MM.1S (cell line): Measurements from ENCODE around the gene GNA14.

Experiments
- DNase-seq: peaks from one replicate; pipeline ENCODE4 v3.0.0-alpha.2; 2015
- H2AFZ ChIP-seq: fragments of 300-600 bp; sonication (generic); 2 replicates; pipeline ENCODE4 v1.6.0; 2016; ENCODE audit warnings: antibody characterized with exemption, low read length
- H3F3A ChIP-seq: fragments of 300-600 bp; sonication (generic); 2 replicates; pipeline ENCODE4 v1.6.1; 2016; ENCODE audit warnings: mild to moderate bottlenecking, antibody characterized with exemption, low read length, moderate library complexity, mixed read lengths; ENCODE audit not compliant: insufficient read depth
- H3K27ac ChIP-seq: fragments of 300-600 bp; sonication (generic); 2 replicates; pipeline ENCODE4 v1.5.1; 2016; ENCODE audit warnings: mild to moderate bottlenecking, low read length
- H3K27me3 ChIP-seq: fragments of 300-600 bp; sonication (generic); replicated peaks from 2 replicates; pipeline ENCODE4 v1.6.0; 2016; ENCODE audit warnings: low read length; ENCODE audit not compliant: insufficient read depth
- H3K36me3 ChIP-seq: fragments of 300-600 bp; sonication (generic); replicated peaks from 2 replicates; pipeline ENCODE4 v1.6.1; 2016; ENCODE audit warnings: mild to moderate bottlenecking, low read length, mixed read lengths; ENCODE audit not compliant: insufficient read depth
- H3K4me1 ChIP-seq: fragments of 300-600 bp; sonication (generic); 2 replicates; pipeline ENCODE4 v1.6.1; 2016; ENCODE audit warnings: low read length, mixed read lengths
- H3K4me2 ChIP-seq: fragments of 300-600 bp; sonication (generic); 2 replicates; pipeline ENCODE4 v1.6.0; 2016; ENCODE audit warnings: low read depth, low read length
- H3K4me3 ChIP-seq: fragments of 300-600 bp; sonication (generic); 2 replicates; pipeline ENCODE4 v1.5.1; 2016; ENCODE audit warnings: low read length, mixed read lengths
- H3K79me2 ChIP-seq: fragments of 300-600 bp; sonication (generic); 2 replicates; pipeline ENCODE4 v1.6.1; 2016; ENCODE audit warnings: mixed run types, low read length, mixed read lengths
- H3K9ac ChIP-seq: fragments of 300-600 bp; sonication (generic); 2 replicates; pipeline ENCODE4 v1.6.1; 2016; ENCODE audit warnings: low read length, mixed read lengths
- H3K9me2 ChIP-seq: fragments of 300-600 bp; sonication (generic); replicated peaks from 2 replicates; pipeline ENCODE4 v1.6.1; 2016; ENCODE audit warnings: mild to moderate bottlenecking, low read length, mixed read lengths; ENCODE audit not compliant: insufficient read depth
- H3K9me3 ChIP-seq: fragments of 300-600 bp; sonication (generic); replicated peaks from 2 replicates; pipeline ENCODE4 v1.6.1; 2016; ENCODE audit warnings: mild to moderate bottlenecking, low read length, mixed read lengths; ENCODE audit not compliant: insufficient read depth
- H4K20me1 ChIP-seq: fragments of 300-600 bp; sonication (generic); 2 replicates; pipeline ENCODE4 v1.6.1; 2016; ENCODE audit warnings: mild to moderate bottlenecking, low read length, moderate library complexity, mixed read lengths; ENCODE audit not compliant: insufficient read depth
- CTCF ChIP-seq: fragments of 300-600 bp; sonication (generic); IDR thresholded peaks from 2 replicates; pipeline ENCODE4 v1.5.1; 2016; ENCODE audit warnings: antibody characterized with exemption, low read length, mixed read lengths
- EZH2 ChIP-seq: fragments of 300-600 bp; sonication (generic); optimal IDR thresholded peaks from 2 replicates; pipeline ENCODE3; 2017; ENCODE audit warnings: low read depth, mild to moderate bottlenecking, antibody characterized with exemption, low read length, mixed read lengths
- EZH2phosphoT487 ChIP-seq: fragments of 300-600 bp; sonication (generic); IDR thresholded peaks from 2 replicates; pipeline ENCODE4 v1.6.1; 2018; ENCODE audit warnings: antibody characterized with exemption, low read length

GNA14 gene

GRCh38 chr9:77457916-77458592, 190.1 kb downstream of the GNA14 start:
- peak; percentile 87 for TF ChIP-seq CTCF
- TF ChIP-seq EZH2phosphoT487, result no peak
- H3K36me3 ChIP-seq, result no peaks in the 10 kb centered on the region
- no peak overlapping the region for H3K4me2 ChIP-seq

GRCh38 chr9:77456829-77457437, 191.2 kb downstream of the GNA14 start:
- no peaks in the 10 kb centered on the region for H3K36me3 ChIP-seq
- H3K4me3 ChIP-seq, result no peak overlapping the region
- no peak for TF ChIP-seq EZH2
- TF ChIP-seq CTCF, result peak; percentile 87
- TF ChIP-seq EZH2phosphoT487, result no peak
- no peaks in the 10 kb centered on the region for H3K4me1 ChIP-seq
- no peaks in the 10 kb centered on the region for H3K79me2 ChIP-seq
- no peak overlapping the region for H3K27ac ChIP-seq
- no peak overlapping the region for H3K4me2 ChIP-seq
- no peak overlapping the region for H3K9ac ChIP-seq
- no peaks in the 10 kb centered on the region for H4K20me1 ChIP-seq
- no peaks in the 10 kb centered on the region for H3F3A ChIP-seq
- no peaks in the 10 kb centered on the region for H3K27me3 ChIP-seq
- no peaks in the 10 kb centered on the region for H3K9me3 ChIP-seq
- peak; percentile 85 for DNase-seq
- H3K9me2 ChIP-seq, result no peaks in the 10 kb centered on the region
- H2AFZ ChIP-seq, result no peak overlapping the region

More at GRCh38 chr9:77457916-77458592, 190.1 kb downstream of the GNA14 start:
- H3K27ac ChIP-seq, result no peak overlapping the region
- H3K27me3 ChIP-seq, result no peaks in the 10 kb centered on the region
- no peak overlapping the region for H3K9ac ChIP-seq
- DNase-seq, result peak; percentile 71
- H3K9me2 ChIP-seq, result no peaks in the 10 kb centered on the region
- H3K4me3 ChIP-seq, result no peak overlapping the region
- H2AFZ ChIP-seq, result no peak overlapping the region
- H3K79me2 ChIP-seq, result no peaks in the 10 kb centered on the region
- no peaks in the 10 kb centered on the region for H3K9me3 ChIP-seq
- H3K4me1 ChIP-seq, result no peaks in the 10 kb centered on the region
- H3F3A ChIP-seq, result no peaks in the 10 kb centered on the region
- H4K20me1 ChIP-seq, result no peaks in the 10 kb centered on the region

- Histone ChIP-seq H2AFZ (no peak overlapping the region), H3K27ac (no peak overlapping the region), H3K79me2 (no peaks in the 10 kb centered on the region), H3K9me2 (no peaks in the 10 kb centered on the region), H3F3A (no peaks in the 10 kb centered on the region), H4K20me1 (no peaks in the 10 kb centered on the region), H3K27me3 (no peaks in the 10 kb centered on the region), H3K4me2 (no peak overlapping the region), H3K9me3 (no peaks in the 10 kb centered on the region), H3K4me3 (no peak overlapping the region), H3K9ac (no peak overlapping the region), H3K36me3 (no peaks in the 10 kb centered on the region), H3K4me1 (no peaks in the 10 kb centered on the region)
- no peak for TF ChIP-seq EZH2
- peak; percentile 76 for TF ChIP-seq CTCF
- peak; percentile 42 for DNase-seq
These were observed 192.7 kb downstream of the GNA14 start for GRCh38 chr9:77455312-77455927.
